WTC11 (cell line): ENCODE measurements around the gene TMTC3. TPM values are rescaled to one million over a fixed set of nuclear protein-coding genes. Genes with fewer than 3 reads are reported as not detected.

Experiments used
- ATAC-seq: fragments of 200-7000 bp; cut with Tn5 transposase; 2 replicates; pipeline ENCODE4 v1.10.0; 2021; ENCODE audit warnings: mild to moderate bottlenecking, moderate library complexity
- CTCF ChIA-PET: fragments of 300-600 bp; sonication (Branson Sonifier 250); formaldehyde crosslinking; loops from one replicate; lab custom pipeline; 2021; ENCODE audit warnings: antibody characterized with exemption; lab: Charles Lee
- POLR2A ChIA-PET: fragments of 350-600 bp; sonication (Branson Sonifier 250); formaldehyde crosslinking; loops from one replicate; lab custom pipeline; 2021; ENCODE audit warnings: antibody characterized with exemption; lab: Charles Lee
- DNase-seq: peaks from one replicate; pipeline ENCODE4 v3.0.0; 2021; ENCODE audit warnings: low spot score
- H3K27ac Mint-ChIP-seq: 2 replicates; pipeline ENCODE4 v1.8.0; 2021; ENCODE audit warnings: mixed read lengths
- H3K27me3 Mint-ChIP-seq: 2 replicates; pipeline ENCODE4 v1.8.0; 2021; ENCODE audit warnings: low read depth, mild to moderate bottlenecking, moderate library complexity, mixed read lengths
- H3K36me3 Mint-ChIP-seq: 2 replicates; pipeline ENCODE4 v1.8.0; 2021; ENCODE audit warnings: mixed read lengths
- H3K4me1 Mint-ChIP-seq: 2 replicates; pipeline ENCODE4 v1.8.0; 2022; ENCODE audit warnings: mixed read lengths
- H3K4me3 Mint-ChIP-seq: 2 replicates; pipeline ENCODE4 v1.8.0; 2021; ENCODE audit warnings: mild to moderate bottlenecking, moderate library complexity, mixed read lengths
- H3K9me3 Mint-ChIP-seq: 2 replicates; pipeline ENCODE4 v1.8.0; 2021; ENCODE audit warnings: mixed read lengths
- AR ChIP-seq: fragments of 250-450 bp; sonication (Bioruptor Pico); IDR thresholded peaks from 2 replicates; pipeline ENCODE4 v1.9.0; 2021; ENCODE audit warnings: mild to moderate bottlenecking
- ATF2 ChIP-seq: sonication (generic); formaldehyde crosslinking; IDR thresholded peaks from 2 replicates; pipeline ENCODE4 v1.8.1; 2022; ENCODE audit warnings: low read depth, missing genetic modification reagents, borderline replicate concordance
- CREM ChIP-seq: sonication (generic); formaldehyde crosslinking; IDR thresholded peaks from 2 replicates; pipeline ENCODE4 v1.8.1; 2022; ENCODE audit warnings: mild to moderate bottlenecking, missing genetic modification reagents, moderate library complexity
- E2F4 ChIP-seq: sonication (generic); formaldehyde crosslinking; IDR thresholded peaks from 2 replicates; pipeline ENCODE4 v1.8.1; 2022; ENCODE audit warnings: low read depth, mild to moderate bottlenecking, moderate library complexity, missing genetic modification reagents, borderline replicate concordance
- ETV6 ChIP-seq: sonication (generic); formaldehyde crosslinking; IDR thresholded peaks from 2 replicates; pipeline ENCODE4 v1.8.1; 2022; ENCODE audit warnings: mild to moderate bottlenecking, missing genetic modification reagents
- GTF2I ChIP-seq: fragments of 250-450 bp; sonication (Bioruptor Pico); conservative IDR thresholded peaks from 2 replicates; pipeline ENCODE4 v1.4.0; 2021; ENCODE audit warnings: mild to moderate bottlenecking
- MXD4 ChIP-seq: fragments of 250-450 bp; sonication (Bioruptor Pico); IDR thresholded peaks from 2 replicates; pipeline ENCODE4 v1.8.0; 2021; ENCODE audit warnings: mild to moderate bottlenecking, moderate library complexity, borderline replicate concordance
- NFATC4 ChIP-seq: fragments of 250-450 bp; sonication (Bioruptor Pico); IDR thresholded peaks from 2 replicates; pipeline ENCODE4 v1.9.0; 2021; ENCODE audit warnings: mild to moderate bottlenecking
- PRRX2 ChIP-seq: fragments of 250-450 bp; sonication (Bioruptor Pico); IDR thresholded peaks from 2 replicates; pipeline ENCODE4 v1.8.0; 2021; ENCODE audit warnings: mild to moderate bottlenecking
- RELA ChIP-seq: sonication (generic); formaldehyde crosslinking; IDR thresholded peaks from 2 replicates; pipeline ENCODE4 v1.8.1; 2022; ENCODE audit warnings: missing genetic modification reagents, mild to moderate bottlenecking, borderline replicate concordance
- RORB ChIP-seq: fragments of 250-450 bp; sonication (Bioruptor Pico); IDR thresholded peaks from 2 replicates; pipeline ENCODE4 v1.9.0; 2021; ENCODE audit warnings: mild to moderate bottlenecking
- ZMAT4 ChIP-seq: fragments of 250-450 bp; sonication (Bioruptor Pico); IDR thresholded peaks from 2 replicates; pipeline ENCODE4 v1.9.0; 2021; ENCODE audit warnings: mild to moderate bottlenecking
- ZNF121 ChIP-seq: sonication (generic); formaldehyde crosslinking; IDR thresholded peaks from 2 replicates; pipeline ENCODE4 v1.8.0; 2023; ENCODE audit warnings: missing genetic modification reagents
- ZNF425 ChIP-seq: fragments of 250-450 bp; sonication (Bioruptor Pico); conservative IDR thresholded peaks from 2 replicates; pipeline ENCODE4 v1.9.0; 2021; ENCODE audit warnings: mild to moderate bottlenecking
- ZNF512 ChIP-seq: sonication (generic); formaldehyde crosslinking; IDR thresholded peaks from 2 replicates; pipeline ENCODE4 v1.8.1; 2022; ENCODE audit warnings: missing genetic modification reagents, borderline replicate concordance
- ZNF671 ChIP-seq: fragments of 250-450 bp; sonication (Bioruptor Pico); IDR thresholded peaks from 2 replicates; pipeline ENCODE4 v1.8.0; 2021; ENCODE audit warnings: mild to moderate bottlenecking
- total RNA-seq: library from RNA; stranded (reverse); gene quantifications from 3 replicates; pipeline ENCODE4 v1.2.3, GENCODE V29; 2021
- TF ChIP-seq, protein P1 (sequence below): sonication (generic); formaldehyde crosslinking; IDR thresholded peaks from 2 replicates; pipeline ENCODE4 v1.8.0; 2023; ENCODE audit warnings: missing genetic modification reagents

TMTC3 gene
- total RNA-seq, 1 experiment from 2014 or later = 38.8 TPM

GRCh38 chr12:88227871-88228270 is 85.8 kb downstream of the TMTC3 start:
- H3K4me1 Mint-ChIP-seq = peaks cover 31% of the 10 kb centered on the region
- ATAC-seq (peak; percentile 76), DNase-seq (no peak)
- H3K9me3 Mint-ChIP-seq = peaks cover 18% of the 10 kb centered on the region
- H3K27ac Mint-ChIP-seq = no peak overlapping the region
- ChIA-PET CTCF (no interaction called here), POLR2A (no interaction called here)
- peaks cover 6% of the 10 kb centered on the region for H3K36me3 Mint-ChIP-seq
- no peaks in the 10 kb centered on the region for H3K27me3 Mint-ChIP-seq
- H3K4me3 Mint-ChIP-seq = no peak overlapping the region
- TF ChIP-seq PRRX2 (CRISPR knock-in tag) (no peak), GTF2I (CRISPR knock-in tag) (no peak)

DNA sequence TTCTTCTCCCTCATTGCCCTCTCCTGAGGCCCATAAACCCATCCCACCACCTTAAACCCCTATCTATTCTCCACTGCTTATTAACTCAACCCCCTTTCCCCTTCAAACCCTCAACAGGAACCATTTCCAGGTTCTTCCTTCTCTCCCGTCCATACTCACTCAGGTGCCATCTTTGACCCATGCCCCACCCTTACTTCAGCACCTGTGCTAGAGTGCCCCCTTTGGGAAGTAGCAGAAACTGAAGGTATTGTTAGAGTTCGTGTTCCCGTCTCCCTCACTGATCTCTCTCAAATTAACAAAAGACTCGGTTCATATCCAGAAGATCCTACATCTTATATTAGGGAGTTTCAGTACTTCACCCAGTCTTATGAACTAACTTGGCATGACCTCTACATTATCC is 86.6 kb downstream of the TMTC3 start:
- no peak overlapping the region for H3K27ac Mint-ChIP-seq
- no peaks in the 10 kb centered on the region for H3K27me3 Mint-ChIP-seq
- no peak overlapping the region for H3K4me3 Mint-ChIP-seq
- TF ChIP-seq NFATC4 (CRISPR knock-in tag) (no peak), ZNF512 (CRISPR knock-in tag) (no peak), RELA (CRISPR knock-in tag) (no peak), CREM (no peak), ZNF425 (CRISPR knock-in tag) (no peak)
- no peak; the same call in 1 of the 2 replicates for ATAC-seq
- H3K9me3 Mint-ChIP-seq = peaks cover 13% of the 10 kb centered on the region
- CTCF ChIA-PET = no interaction called here
- peaks cover 6% of the 10 kb centered on the region for H3K36me3 Mint-ChIP-seq
- H3K4me1 Mint-ChIP-seq = peaks cover 31% of the 10 kb centered on the region
- no peak for DNase-seq
- POLR2A ChIA-PET = no interaction called here

DNA sequence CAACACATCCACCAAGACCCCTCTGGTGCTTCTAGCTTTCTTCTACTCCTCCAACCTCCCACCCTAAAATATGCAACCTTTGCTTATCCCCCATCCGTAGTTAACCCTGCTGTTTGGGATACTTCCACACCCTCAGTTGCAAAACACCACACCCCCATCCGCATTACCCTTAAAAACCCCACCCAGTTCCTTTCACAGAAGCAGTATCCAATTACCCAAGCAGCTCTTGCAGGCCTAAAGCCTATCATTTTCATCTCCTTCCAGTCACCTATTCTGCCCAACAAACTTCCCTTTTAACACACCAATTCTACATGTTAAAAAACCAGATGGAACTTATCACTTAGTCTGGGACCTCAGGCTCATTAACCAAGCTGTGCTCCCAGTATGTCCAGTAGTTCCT is 88.2 kb downstream of the TMTC3 start:
- no peak overlapping the region for H3K27ac Mint-ChIP-seq
- no peak for ATAC-seq
- peaks cover 31% of the 10 kb centered on the region for H3K4me1 Mint-ChIP-seq
- peaks cover 6% of the 10 kb centered on the region for H3K36me3 Mint-ChIP-seq
- CTCF ChIA-PET = no interaction called here
- no peak for TF ChIP-seq RORB (CRISPR knock-in tag)
- TF ChIP-seq, protein P1, sequence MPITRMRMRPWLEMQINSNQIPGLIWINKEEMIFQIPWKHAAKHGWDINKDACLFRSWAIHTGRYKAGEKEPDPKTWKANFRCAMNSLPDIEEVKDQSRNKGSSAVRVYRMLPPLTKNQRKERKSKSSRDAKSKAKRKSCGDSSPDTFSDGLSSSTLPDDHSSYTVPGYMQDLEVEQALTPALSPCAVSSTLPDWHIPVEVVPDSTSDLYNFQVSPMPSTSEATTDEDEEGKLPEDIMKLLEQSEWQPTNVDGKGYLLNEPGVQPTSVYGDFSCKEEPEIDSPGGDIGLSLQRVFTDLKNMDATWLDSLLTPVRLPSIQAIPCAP (CRISPR knock-in tag) = no peak
- TF ChIP-seq ETV6 (CRISPR knock-in tag) = no peak
- no peak for TF ChIP-seq AR (CRISPR knock-in tag)
- no peak for TF ChIP-seq ZNF121
- TF ChIP-seq ATF2 (CRISPR knock-in tag) = no peak
- no peak for TF ChIP-seq ZMAT4 (CRISPR knock-in tag)
- TF ChIP-seq ZNF671 (CRISPR knock-in tag) = no peak
- no peak for TF ChIP-seq E2F4 (CRISPR knock-in tag)
- no peak for TF ChIP-seq MXD4
- TF ChIP-seq, all 79 proteins: peak for 0
- POLR2A ChIA-PET = interaction anchor here (0.6 kb wide), 1 partner anchor 452 kb away, joined by 9 read pairs; no protein-coding TSS in a partner anchor
- no peak overlapping the region for H3K4me3 Mint-ChIP-seq
- DNase-seq = no peak
- peaks cover 10% of the 10 kb centered on the region for H3K9me3 Mint-ChIP-seq
- H3K27me3 Mint-ChIP-seq = no peaks in the 10 kb centered on the region
